Vagina (tissue), 2 donors: ENCODE measurements around the gene NTRK3.

Experiments used
- CTCF ChIP-seq, 3 experiments: fragments of 450-650 bp in 2 of 3; fragments of 200-600 bp in 1 of 3; sonication (generic) in 1 of 3; IDR thresholded peaks; one replicate each; pipeline ENCODE4 v1.5.1; 2017 to 2019; ENCODE audit warnings: antibody characterized with exemption in 3 of 3, mild to moderate bottlenecking in 2 of 3, moderate library complexity in 2 of 3
- POLR2A ChIP-seq, 2 donors: fragments of 450-650 bp; IDR thresholded peaks; one replicate each; pipeline ENCODE4 v1.6.1; 2017; ENCODE audit warnings: antibody characterized with exemption in 2 of 2, mild to moderate bottlenecking in 2 of 2, moderate library complexity in 2 of 2
- POLR2AphosphoS5 ChIP-seq, 2 donors: sonication (generic); formaldehyde crosslinking; IDR thresholded peaks; one replicate each; pipeline ENCODE4 v1.9.0; 2017; ENCODE audit warnings: antibody characterized with exemption in 2 of 2, mild to moderate bottlenecking in 2 of 2, low read depth in 1 of 2; ENCODE audit not compliant: insufficient read depth in 1 of 2

GRCh38 chr15:88104357-88104756 lies 152.2 kb downstream of the NTRK3 start:
- TF ChIP-seq POLR2AphosphoS5 (IDR thresholded peaks at IDR 0.05; ENCODE audit: insufficient read depth in 1 of 2, low read depth in 1 of 2): no peak
- TF ChIP-seq CTCF (IDR thresholded peaks at IDR 0.05): no peak
- no peak for TF ChIP-seq POLR2A (IDR thresholded peaks at IDR 0.05)
